HepG2 (cell line): ENCODE data around the gene TP53I3. TPM values are rescaled to one million over a fixed set of nuclear protein-coding genes. Genes with fewer than 3 reads are reported as not detected.

ENCODE experiments used
- ATF5 ChIP-seq: sonication (generic); formaldehyde crosslinking; IDR thresholded peaks from 2 replicates; pipeline ENCODE4 v1.4.0; 2020; ENCODE audit warnings: mild to moderate bottlenecking, low read depth, missing genetic modification reagents
- IKZF5 ChIP-seq: IDR thresholded peaks from 2 replicates; pipeline ENCODE4 v1.6.1; 2018; ENCODE audit warnings: missing genetic modification reagents, mild to moderate bottlenecking, missing compliant biosample characterization
- TOPORS ChIP-seq: sonication (generic); formaldehyde crosslinking; IDR thresholded peaks from 2 replicates; pipeline ENCODE4 v1.8.0; 2023; ENCODE audit warnings: mild to moderate bottlenecking, missing genetic modification reagents
- ZBTB20 ChIP-seq: sonication (generic); formaldehyde crosslinking; IDR thresholded peaks from 2 replicates; pipeline ENCODE4 v1.8.1; 2023; ENCODE audit warnings: missing genetic modification reagents, low read depth, mild to moderate bottlenecking, borderline replicate concordance
- ZBTB25 ChIP-seq: IDR thresholded peaks from 2 replicates; pipeline ENCODE4 v1.6.1; 2018; ENCODE audit warnings: missing genetic modification reagents
- ZBTB33 ChIP-seq: sonication (generic); formaldehyde crosslinking; IDR thresholded peaks from 2 replicates; pipeline ENCODE4 v1.4.0; 2020; ENCODE audit warnings: missing genetic modification reagents
- ZNF281 ChIP-seq: sonication (generic); formaldehyde crosslinking; IDR thresholded peaks from 2 replicates; pipeline ENCODE4 v1.4.0; 2020; ENCODE audit warnings: missing genetic modification reagents, borderline replicate concordance
- ZNF580 ChIP-seq: IDR thresholded peaks from 2 replicates; pipeline ENCODE4 v1.6.1; 2016; ENCODE audit warnings: low read depth, borderline replicate concordance
- polyA plus RNA-seq, 8 experiments: library from polyadenylated mRNA; depleted of rRNA in 3 of 8; stranded (reverse) in 7 of 8; unstranded in 1 of 8; fragments of >200 nt; fragmentation: Illumina TruSeq in 4 of 8; extraction: Trizol in 4 of 8; gene quantifications; 2 replicates each; pipeline versions ENCODE4 v1.2.1 to v1.2.3, GENCODE V29; 2011 to 2016; ENCODE audit warnings: low read depth in 4 of 8, missing spikeins in 1 of 8, mixed read lengths in 1 of 8; ENCODE audit not compliant: insufficient read depth in 1 of 8
- total RNA-seq, 5 experiments: library from RNA; depleted of rRNA; stranded (reverse); fragments of >200 nt; fragmentation: Illumina TruSeq; extraction: Trizol; gene quantifications; 2 replicates each; pipeline ENCODE4 v1.2.3, GENCODE V29; 2016; ENCODE audit warnings: low read depth in 1 of 5
- TF ChIP-seq, protein P1 (sequence below): sonication (generic); formaldehyde crosslinking; IDR thresholded peaks from 2 replicates; pipeline ENCODE4 v1.4.0; 2020; ENCODE audit warnings: mild to moderate bottlenecking, missing genetic modification reagents

TP53I3 gene
- total and polyA plus RNA-seq, 2 of the 13 experiments (the other 11 are each of a cell fraction or from before 2014, with no cell fraction given), result 25.0 to 44.1 TPM

GRCh38 chr2:24083567-24084385 is 858 bp downstream of the TP53I3 start (continued):
- TF ChIP-seq ZBTB33 (CRISPR knock-in tag) (no peak; the same call in 1 of the 2 replicates), IKZF5 (no peak; the same call in 1 of the 2 replicates), ZBTB20 (CRISPR knock-in tag) (no peak; the same call in 1 of the 2 replicates), TOPORS (CRISPR knock-in tag) (no peak), ZBTB25 (CRISPR knock-in tag) (peak; percentile 65), ZNF281 (CRISPR knock-in tag) (no peak; the same call in 1 of the 2 replicates), ZNF580 (peak; percentile 32; the same call in 1 of the 2 replicates), ATF5 (no peak; the same call in 1 of the 2 replicates)
- TF ChIP-seq, protein P1, sequence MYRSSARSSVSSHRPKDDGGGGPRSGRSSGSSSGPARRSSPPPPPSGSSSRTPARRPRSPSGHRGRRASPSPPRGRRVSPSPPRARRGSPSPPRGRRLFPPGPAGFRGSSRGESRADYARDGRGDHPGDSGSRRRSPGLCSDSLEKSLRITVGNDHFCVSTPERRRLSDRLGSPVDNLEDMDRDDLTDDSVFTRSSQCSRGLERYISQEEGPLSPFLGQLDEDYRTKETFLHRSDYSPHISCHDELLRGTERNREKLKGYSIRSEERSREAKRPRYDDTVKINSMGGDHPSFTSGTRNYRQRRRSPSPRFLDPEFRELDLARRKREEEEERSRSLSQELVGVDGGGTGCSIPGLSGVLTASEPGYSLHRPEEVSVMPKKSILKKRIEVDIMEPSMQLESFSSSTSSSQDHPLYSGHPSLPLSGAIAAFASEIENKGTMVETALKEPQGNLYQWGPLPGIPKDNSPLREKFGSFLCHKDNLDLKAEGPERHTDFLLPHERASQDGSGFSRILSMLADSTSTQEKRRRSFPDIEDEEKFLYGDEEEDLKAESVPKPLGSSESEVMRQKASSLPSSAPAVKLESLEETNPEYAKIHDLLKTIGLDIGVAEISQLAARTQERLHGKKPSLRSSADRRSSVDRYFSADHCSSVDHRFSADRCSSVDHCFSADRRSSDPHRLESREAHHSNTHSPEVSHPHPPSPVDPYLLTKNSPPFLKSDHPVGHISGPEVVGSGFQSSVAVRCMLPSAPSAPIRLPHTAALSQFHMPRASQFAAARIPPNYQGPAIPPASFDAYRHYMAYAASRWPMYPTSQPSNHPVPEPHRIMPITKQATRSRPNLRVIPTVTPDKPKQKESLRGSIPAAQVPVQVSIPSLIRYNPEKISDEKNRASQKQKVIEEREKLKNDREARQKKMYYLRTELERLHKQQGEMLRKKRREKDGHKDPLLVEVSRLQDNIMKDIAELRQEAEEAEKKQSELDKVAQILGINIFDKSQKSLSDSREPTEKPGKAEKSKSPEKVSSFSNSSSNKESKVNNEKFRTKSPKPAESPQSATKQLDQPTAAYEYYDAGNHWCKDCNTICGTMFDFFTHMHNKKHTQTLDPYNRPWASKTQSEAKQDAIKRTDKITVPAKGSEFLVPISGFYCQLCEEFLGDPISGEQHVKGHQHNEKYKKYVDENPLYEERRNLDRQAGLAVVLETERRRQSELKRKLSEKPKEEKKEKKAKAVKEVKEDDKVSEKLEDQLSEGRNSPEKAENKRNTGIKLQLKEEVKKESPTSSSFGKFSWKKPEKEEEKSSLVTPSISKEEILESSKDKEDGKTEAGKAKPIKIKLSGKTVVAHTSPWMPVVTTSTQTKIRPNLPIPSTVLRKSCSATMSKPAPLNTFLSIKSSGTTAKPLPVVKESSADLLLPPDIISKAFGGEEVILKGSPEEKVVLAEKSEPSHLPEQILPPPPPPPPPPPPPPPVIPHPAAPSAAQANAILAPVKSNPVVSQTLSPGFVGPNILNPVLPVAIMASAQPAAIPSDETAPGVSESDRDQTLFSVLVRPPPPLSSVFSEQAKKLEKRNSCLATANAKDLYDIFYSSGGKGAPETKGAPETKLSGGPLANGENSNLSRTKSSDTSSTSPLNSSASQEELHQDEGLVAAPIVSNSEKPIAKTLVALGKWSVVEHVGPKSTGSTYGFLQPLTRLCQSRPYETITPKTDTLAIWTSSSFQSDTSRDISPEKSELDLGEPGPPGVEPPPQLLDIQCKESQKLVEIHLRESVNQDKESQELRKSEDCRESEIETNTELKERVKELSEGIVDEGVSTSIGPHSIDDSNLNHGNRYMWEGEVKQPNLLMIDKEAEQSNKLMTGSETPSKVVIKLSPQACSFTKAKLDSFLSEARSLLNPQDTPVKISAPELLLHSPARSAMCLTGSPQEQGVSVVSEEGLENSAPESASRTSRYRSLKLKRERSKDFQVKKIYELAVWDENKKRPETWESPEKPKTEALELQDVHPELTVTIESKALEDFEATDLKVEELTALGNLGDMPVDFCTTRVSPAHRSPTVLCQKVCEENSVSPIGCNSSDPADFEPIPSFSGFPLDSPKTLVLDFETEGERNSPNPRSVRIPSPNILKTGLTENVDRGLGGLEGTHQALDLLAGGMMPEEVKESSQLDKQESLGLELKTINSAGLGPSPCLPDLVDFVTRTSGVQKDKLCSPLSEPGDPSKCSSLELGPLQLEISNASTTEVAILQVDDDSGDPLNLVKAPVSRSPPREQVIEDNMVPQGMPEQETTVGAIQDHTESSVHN (CRISPR knock-in tag), result 0 out of 2 replicates have a peak, but pooled peaks have one; percentile 53
